GM21576 (cell line): Measurements from ENCODE around the gene DUSP8.
A peak's percentile ranks its signal among the peaks of the same experiment; 100 is the strongest.

Experiments used
- ATAC-seq: cut with Tn5 transposase; IDR thresholded peaks from one replicate; pipeline ENCODE4 v1.9.1; 2021; ENCODE audit warnings: mild to moderate bottlenecking, moderate library complexity; ENCODE audit not compliant: unreplicated experiment

DUSP8 gene

DNA sequence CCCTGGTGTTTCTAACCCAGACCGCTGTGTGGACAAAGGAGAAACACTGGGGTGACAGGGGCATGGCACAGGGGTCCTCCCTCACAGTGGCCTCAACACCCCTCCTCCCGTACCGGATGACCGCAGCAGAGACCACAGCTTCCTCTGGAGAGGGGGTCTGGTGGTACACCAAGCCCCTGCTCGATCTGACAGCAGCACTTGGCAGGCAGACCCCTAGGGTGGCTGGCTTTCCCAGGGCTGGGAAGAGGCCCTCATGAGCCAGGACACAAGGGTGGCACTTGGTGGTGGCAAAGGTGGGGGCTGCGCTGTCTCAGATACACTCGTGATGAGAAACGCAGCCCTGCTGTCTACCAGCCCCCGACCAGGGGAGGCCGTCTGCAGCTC lies 38.7 kb downstream of the DUSP8 start:
- ATAC-seq: no peak

DNA sequence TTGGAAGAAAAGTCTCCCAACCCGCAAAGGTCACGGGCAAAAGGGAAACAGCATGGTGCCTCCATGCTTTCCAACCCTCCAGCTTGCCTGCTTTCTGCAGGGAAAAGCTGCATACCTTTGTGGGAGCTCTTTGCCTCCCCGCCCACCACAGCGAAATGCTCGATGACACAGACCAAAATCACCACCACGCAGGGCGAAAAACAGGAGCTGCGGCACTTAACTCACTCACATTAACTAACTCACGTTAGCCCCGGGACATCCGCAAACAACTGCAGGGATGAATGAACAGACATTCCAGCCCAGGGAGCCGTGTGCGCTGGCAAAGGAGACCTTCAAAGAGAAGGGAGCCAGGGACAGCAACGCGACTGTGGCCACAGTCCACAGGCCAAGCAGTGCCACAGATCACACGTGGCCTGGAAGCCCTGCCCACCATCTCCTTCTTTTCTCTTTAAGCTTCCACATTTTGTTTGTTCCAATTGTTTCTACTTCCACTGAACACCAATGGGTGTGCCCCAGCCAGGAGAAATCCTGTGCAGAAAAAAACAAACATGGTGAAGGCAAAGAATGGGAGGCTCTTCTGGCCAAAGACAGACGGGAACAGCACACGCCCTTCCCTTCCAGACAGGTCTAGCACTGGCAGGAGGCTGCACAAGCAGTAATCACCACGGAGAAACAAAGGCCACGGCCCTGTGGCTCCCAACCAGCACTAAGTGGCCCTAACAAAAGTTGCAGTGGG lies 39.3 kb downstream of the DUSP8 start:
- ATAC-seq: no peak

DNA sequence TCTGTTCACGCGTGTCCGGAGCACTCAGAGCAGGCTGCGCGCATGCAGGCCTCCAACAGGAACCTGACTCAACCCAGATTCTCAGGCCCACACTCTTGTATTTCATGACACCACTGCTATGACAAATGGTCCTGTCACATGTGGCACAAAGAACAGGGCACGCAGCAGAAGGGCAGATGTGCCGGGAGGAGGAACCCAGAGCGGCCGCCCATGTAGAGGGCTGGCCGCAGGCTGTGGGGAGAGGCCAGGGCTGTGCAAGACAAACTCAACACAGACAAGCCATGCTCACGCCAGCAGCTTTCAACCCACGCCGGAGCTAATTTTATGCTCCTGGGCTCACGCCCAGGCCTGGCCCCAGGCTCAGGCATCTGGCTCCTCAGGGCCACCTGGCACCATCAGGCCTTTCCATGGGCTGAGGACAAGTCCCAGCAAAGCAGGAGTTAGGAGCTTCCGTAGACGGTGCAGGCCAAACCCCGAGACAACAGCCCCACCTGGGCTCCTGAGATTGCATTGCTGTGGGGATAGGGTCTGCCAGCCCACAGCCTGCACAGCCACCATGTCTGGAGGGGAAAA lies 40.0 kb downstream of the DUSP8 start:
- ATAC-seq: no peak

GRCh38 chr11:1531449-1532013 lies 40.5 kb downstream of the DUSP8 start:
- no peak for ATAC-seq

- ATAC-seq: no peak
Measured at GRCh38 chr11:1530686-1531448, 41.2 kb downstream of the DUSP8 start.

GRCh38 chr11:1529774-1530173 lies 42.3 kb downstream of the DUSP8 start:
- ATAC-seq: no peak

- no peak for ATAC-seq
Measured at GRCh38 chr11:1529286-1529685, 42.8 kb downstream of the DUSP8 start.

DNA sequence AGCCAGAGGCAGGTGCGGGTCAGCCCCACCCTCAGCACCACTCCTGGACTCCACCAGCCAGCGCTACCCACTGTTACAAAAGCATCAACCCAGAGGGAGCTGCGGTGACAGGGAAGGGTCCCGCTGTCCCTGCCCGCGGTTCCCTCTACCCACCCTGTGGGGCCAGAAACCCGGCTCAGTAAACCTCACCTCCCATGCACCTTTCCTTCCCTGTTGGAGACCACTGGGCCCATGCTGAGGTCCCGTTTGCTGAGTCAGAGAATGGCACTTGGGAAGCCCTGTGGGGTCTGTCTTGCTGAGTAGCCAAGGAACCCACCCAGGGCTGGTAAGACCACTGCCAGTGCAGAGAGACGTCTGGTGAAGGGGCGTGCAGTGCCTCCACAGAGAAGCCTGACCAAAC lies 43.4 kb downstream of the DUSP8 start:
- ATAC-seq: no peak

DNA sequence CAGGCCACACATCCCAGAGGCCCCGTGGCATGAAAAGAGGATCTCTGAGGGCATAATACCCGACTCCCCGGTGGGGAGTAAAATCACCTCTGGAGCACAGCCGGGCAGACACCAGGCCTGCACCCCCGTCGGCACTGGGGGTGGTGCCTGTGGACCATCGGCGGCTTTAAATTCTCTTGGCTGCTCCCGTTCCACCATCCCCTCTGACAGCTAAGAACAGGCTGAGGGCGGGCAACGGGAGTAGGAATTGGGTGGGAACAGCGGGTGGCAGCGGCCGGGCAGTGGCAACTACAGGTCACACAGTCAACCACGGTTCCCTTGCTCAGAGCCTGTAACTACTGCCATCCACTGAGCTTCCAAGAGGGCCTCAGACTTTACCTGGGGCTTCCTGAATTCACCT lies 45.3 kb downstream of the DUSP8 start:
- no peak for ATAC-seq

DNA sequence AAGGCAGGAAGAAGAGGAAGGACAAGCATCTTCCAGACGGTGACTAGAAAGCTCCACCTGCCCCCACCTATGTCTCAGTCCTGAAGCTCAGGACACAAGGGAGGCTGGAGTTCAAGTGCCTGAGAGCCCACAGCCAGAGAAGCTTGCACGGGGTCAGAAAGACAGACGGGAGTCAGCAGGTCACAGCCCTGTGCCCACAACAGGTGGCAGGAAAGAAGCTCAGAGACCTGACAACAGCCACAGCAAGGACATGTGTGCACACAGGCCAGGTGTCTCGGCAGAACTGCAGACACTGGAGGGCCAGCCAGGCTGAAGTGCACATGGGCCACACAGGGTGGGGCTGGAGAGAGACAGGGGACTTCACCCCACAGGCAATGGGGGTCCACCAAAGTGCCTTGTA lies 48.3 kb downstream of the DUSP8 start:
- ATAC-seq: no peak

DNA sequence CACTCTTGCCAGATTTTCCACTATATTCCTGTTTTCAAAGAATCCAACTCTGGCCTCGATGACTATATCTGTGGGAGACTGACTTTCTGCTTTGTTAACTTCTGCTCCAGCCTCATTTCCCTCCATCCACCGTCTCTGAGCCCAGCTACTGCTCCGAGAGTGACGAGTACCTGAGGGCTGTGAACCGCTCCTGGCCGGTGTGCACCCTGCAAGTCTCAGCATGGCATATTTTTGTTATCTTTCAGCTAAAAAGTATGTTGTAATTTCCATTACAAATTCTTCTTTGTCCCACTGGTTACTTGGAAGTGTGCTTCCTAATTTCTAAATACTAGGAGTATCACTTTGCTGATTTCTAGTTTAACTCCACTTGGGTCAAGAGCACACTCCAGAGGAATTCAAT lies 49.0 kb downstream of the DUSP8 start:
- no peak for ATAC-seq

DNA sequence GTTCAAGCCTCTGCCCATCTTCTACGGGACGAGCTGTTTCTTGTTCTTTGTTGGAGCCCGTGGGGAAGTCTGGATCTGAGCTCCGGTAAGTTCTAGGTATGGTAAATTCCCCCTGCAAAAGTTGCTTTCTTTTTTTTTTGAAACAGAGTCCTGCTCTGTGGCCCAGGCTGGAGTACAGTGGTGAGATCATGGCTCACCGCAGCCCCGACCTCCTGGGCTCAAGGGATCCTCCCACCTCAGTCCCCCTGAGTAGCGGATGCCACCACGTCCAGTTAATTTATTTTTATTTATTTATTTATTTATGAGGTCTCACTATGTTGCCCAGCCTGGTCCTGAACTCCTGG lies 50.0 kb downstream of the DUSP8 start:
- no peak for ATAC-seq

DNA sequence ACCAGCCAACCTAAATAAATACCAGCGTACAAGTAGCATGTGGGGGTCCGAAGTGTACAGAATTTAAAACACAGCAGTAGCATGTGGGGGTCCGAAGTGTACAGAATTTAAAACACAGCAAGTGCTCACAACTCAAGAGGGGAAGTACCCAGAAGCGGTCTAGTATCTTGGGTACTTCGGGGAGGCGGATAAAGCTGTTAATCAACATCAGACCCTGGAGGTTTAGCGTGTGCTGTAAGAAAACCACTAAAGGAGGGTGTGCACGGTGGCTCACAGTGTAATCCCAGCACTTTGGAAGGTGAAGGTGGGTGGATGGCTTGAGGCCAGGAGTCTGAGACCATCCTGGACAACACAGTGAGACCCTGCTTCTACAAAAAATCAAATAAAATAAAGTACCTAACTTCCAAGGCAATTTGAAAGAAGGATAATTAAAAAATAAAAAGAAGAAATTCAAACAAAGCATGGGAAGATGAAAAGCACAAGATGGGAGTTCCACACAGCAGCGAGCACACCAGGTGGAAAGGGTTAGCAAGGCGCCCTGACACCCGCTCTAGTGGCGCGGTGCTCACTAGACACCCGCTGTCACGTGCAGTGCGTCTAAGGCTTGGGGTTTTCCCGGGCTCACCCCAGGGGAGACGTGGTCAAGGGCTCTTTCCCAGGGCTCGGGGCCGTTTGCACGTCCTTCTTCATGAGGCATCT lies 50.5 kb downstream of the DUSP8 start:
- ATAC-seq: peak; percentile 87

DNA sequence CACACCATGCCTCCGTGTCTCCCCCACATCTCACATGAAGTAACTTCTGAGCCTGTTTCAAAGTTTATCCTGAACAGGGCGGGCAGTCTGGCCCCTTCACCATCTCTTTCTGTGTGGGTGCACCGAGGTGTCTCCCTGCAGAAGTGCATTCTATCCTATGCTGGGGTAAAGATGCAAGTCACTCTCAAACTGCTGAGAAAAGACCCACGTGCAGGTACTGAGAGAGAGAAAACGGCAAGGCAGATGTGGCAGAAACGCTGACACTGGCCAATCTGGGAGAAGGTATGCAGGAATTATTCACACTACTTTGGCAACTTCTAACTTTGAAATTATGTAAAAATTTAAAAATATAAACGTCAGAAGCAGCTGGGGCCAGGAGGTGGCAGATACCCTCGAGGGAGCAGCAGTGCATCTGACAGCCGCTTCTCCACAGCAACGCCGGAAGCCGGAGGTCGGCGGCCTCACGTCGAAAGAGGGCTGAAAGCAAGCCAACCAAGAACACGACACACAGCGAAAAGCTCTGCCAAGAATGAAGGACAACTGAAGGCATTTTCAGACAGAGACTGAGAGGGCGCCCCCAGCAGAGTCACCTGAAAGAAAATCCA lies 51.3 kb downstream of the DUSP8 start:
- ATAC-seq: no peak

GRCh38 chr11:1520209-1520662 lies 51.8 kb downstream of the DUSP8 start:
- no peak for ATAC-seq

GRCh38 chr11:1519028-1520010 lies 52.8 kb downstream of the DUSP8 start:
- no peak for ATAC-seq

GRCh38 chr11:1518301-1518700 lies 53.8 kb downstream of the DUSP8 start:
- ATAC-seq: no peak

DNA sequence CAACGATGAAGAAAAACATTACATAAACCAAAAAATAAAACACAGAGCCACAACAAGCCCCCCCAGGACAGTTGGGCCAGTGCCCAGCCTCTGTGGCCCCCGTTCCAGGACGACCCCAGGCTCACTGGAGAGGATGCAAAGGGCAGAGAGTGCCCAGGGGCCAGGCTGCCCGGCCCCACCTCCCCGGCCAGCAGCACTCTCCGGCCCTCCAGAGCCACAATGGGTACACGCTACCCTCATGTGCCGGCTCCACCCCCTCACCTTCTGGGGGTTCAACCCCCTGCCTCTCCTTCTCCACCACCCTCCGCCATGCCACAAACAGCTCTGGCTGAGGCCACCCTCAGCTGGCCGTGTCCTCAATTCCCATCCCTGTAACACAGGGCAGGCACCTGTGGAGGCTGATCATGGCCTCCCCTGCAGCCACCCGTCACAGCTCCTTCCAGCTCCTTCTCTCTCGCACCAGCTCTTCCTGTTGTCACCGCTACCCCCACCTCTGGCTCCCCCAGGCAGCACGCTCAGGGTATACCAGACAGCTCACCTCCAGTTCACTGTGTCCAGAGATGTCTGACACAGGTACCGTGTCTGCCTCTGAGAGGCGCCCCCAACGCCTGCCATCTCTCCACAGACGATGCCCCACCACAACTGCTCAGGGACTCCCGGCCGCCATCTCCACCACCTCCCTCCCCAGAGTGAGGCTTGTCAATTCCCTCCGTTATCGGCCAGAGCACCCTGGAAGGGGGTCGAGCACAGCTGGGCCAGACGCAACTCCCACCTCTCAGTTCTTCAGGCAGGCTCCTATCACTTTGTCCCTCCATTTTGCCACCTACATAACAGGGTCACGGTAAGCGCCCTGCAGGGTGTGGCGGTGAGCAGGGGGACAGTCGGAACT lies 54.7 kb downstream of the DUSP8 start:
- no peak for ATAC-seq
